Testis (tissue), 2 donors: ENCODE results near the gene BAZ1A.

Source experiments
- CTCF ChIP-seq, 3 experiments: fragments of 450-650 bp in 2 of 3; fragments of 200-600 bp in 1 of 3; sonication (generic) in 1 of 3; IDR thresholded peaks; one replicate each; pipeline ENCODE4 v1.5.1; 2016 to 2019; ENCODE audit warnings: antibody characterized with exemption in 3 of 3, mild to moderate bottlenecking in 2 of 3, moderate library complexity in 1 of 3
- POLR2A ChIP-seq: fragments of 450-650 bp; IDR thresholded peaks from one replicate; pipeline ENCODE4 v1.6.1; 2017; ENCODE audit warnings: antibody characterized with exemption, mild to moderate bottlenecking, moderate library complexity

- TF ChIP-seq CTCF (IDR thresholded peaks at IDR 0.05) (no peak), POLR2A (no peak)
Measured at GRCh38 chr14:34833549-34834523, 41.3 kb downstream of the BAZ1A start.
